HPDE6-E6E7 (cell line): ENCODE measurements around the gene AP2A1.

Experiments used
- DNase-seq: peaks from one replicate; pipeline ENCODE4 v3.0.0; 2011; ENCODE audit warnings: missing footprints; ENCODE audit errors: extremely low spot score

AP2A1 gene

DNA sequence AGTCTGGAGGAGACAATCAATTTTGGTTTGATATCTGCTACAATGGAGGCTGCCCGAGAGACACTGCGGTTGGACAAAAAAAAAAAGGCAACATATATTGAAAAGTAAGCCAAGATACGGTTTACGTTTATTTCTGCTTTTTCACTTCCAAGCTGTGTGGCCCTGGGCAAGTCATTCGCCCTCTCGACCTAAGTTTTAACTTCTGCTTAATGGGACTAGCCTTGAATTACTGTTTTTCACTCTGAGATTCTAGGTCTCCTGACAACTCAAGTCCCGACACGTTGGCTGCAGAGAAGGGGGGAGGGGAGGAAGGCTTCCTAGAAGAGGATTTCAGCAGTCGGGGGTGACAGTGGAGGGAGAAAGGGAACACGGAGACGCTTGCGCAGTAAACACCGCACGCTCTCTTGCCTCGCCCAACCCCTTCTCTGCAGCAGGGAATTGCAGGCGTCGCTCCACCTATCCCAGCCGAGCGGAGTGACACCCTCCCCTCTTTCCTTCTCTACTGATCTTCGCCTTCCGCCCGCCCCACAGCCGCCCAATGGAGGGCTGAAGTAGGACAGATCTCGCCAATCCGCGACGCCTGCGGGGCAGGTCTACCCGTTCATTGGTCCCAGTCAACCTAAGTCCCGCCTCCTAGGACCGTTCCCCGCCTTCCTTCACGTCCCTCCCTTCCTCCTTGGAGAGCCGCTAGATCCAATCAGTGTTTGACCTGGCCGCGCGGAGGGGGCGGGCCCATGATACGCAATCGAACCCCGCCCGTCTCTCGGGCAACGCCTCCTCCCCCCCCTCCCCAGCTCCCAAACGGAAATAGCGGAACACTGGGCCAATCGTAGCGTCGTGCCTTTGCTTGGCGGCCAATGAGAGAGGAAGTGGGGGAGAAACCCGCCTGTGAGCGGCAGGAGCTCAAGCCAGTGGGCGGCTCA lies 533 bp upstream of the AP2A1 start:
- peak; percentile 100 for DNase-seq

DNA sequence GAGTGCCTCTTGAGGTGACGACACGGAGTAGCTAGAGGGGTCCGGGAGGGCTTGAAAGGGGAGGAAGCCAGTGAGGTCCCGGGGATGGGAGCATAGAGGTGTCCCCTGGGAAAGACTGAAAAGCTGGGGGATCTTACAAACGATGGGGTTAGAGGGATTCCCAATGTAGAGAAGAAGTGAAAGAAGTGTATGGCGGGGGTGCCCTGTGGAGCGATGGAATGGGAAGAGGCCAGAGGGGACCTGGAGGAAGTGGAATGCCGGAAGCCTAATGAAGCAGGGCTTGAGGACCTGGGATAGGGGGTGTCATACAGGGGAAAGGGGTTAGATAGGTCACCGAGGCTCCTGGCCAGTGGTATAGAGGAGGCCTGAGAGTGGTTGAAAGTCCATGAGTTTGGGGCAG lies 580 bp downstream of the AP2A1 start:
- DNase-seq = no peak

DNA sequence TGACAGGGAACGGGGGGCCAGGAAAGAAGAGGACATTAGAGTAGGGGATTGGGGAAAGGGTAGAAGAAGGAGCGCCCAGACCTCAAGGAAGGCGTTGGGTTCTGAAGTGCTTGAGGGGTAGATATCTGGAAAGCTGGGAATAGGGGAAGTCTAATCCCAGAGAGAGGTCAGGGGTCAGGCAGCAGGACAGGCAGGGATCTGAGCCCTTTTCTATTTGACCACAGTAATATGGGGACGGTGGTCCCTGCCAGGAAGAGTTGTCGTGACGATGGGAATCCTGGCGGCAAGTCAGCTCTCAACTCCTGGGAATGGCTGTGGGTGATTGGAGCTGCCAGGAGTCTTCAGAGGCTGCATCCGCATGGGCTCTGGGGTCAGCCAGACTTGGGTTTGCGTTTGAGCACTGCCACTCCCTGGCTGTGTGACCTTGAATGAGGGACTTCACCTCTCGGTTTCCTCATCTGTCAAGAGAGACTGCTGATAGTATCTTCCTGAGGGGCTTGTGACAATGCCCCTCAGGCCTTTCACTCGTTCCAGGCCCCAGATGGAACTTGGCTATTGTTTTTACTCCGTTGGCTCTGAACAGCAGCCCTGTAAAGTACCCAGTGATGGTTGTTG lies 1.3 kb downstream of the AP2A1 start:
- DNase-seq = no peak

DNA sequence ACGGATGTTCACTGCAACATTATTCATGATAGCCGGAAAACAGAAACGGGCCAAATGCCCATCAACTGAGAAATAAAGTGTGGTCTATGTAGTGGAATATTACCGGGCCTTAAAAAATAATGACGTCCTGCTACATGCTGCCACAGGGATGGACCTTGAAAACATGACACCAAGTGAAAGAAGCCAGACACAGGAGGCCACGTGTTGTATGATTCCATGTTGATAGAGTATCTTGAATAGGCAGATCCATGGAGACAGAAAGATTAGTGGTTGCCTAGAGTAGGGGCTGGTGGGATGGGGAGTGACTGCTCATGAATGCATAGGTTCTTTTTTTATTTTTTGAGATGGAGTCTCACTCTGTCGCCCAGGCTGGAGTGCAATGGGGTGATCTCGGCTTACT lies 3.7 kb downstream of the AP2A1 start:
- DNase-seq = no peak

DNA sequence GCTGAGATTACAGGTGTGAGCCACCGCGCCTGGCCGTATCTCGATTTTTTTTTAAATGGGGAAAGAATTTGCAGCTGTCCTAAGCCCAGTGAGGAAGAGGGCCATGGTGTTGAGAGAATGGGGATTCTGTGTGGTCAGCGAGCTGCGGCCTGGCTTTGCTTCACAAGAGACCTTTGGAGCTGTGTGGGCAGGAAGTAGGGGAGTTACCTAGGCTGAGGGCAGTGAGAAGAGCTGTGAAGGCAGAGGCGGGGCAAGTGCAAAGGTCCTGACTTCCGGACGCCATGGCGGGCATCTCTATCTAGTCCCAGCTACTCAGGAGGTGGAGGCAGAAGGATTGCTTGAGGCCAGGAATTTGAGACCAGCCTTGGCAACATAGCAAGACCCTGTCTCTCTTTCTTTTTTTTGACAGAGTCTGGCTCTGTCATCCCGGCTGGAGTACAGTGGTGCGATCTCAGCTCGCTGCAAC lies 4.9 kb downstream of the AP2A1 start:
- DNase-seq = no peak

DNA sequence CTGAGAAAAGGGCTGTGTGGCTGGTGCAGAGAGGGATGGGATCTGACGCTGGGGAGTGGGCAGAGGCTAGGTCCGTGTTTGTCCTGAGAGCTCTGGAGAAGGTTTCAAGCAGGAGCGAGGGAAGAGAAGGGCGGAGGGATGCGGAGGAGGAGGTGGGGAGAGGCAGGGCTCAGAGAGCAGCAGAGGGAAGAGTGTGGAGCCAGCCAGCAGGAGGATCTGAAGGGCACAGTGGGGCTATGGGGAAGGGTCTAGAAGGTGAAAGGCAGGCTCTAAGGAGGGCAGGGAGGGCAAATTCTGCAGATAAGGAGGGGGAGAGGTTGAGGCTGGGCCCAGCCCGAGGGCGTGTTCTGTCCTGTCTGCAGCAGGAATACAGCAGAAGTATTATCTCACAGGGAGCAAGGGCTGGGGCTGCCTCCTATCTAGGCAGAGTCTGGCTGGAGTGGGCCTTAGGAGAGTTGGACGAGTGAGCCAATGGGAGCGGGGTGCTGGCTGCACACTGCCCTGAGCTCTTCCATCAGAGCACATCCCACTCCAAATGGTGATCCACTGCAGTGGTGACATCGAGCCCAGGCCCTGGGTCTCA lies 6.1 kb downstream of the AP2A1 start:
- no peak for DNase-seq

DNA sequence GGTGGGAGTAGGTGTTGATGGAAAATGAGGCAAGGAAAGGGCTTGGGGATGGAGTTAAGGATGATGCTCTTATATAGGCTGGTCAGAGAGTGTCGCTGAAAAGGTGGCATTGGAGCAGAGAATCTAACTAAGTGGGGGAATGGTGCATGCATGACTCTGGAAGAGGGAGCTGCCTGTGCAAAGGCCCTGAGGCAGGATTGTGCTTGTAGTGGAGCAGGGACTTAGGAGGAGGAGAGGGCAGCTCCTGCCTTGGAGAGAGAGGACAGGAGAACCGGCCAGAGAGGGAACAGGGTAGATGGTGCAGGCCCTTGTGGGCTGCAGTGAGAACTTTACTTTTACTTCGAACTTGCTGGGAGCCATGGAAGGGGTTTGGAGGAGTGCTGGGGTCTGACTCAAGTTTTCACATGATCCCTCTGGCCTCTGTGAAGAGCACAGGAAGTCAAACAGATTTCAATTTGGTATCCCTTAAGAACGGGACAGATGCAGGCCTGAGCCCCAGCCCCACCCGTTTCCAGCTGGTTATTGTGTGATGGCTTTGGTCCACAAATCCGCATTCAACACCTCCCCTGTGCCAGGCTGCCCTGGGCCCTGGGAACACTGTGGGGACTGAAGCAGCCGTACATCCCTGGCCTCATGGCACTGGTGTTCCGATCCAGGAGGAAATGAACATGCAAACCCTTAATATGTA lies 7.0 kb downstream of the AP2A1 start:
- no peak for DNase-seq

DNA sequence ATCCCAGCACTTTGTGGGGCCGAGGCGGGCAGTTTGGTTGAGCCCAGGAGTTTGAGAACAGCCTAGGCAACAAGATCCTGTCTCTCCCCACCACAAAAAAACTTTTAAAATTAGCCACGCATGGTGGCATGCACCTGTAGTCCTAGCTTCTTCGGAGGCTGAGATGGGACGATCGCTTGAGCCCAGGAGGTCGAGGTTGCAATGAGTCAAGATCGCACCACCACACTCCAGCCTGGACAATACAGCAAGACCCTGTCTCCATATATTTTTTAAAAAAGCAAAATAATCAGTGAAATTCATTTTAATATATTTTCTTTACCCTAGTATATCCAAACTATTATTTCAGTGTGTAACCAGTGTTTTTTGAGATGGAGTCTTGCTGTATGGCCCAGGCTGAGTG lies 8.2 kb downstream of the AP2A1 start:
- DNase-seq = no peak

DNA sequence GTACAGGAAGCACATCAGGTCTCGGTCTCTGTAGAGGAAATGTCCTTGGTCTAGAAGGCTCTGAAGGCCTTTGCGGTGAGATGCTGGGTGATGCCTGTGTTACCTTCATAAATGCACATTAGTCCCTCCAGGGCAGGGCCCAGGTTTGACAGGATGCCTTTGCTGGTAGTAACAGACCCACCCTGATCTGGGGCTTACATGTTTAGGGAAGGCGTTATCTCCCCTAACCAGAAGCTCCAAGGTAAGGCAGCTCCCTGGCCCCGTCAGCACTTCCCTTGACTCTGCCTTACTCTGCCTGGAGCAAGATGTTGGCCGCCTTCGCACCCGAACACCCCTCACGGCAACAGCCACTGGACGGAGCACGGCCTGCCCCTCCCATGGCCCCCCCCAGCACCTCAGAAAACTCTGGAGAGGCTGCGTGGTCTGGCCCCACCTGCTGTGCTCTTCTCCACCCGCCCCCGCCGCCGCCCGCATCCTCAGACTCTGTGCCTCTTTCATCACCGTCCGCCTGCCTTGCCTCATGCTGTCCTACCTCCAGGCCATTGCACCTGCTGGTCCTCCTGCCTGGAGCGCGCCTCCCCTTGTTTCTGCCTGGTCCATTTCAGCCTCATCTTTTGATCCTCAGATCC lies 9.1 kb downstream of the AP2A1 start:
- no peak for DNase-seq

DNA sequence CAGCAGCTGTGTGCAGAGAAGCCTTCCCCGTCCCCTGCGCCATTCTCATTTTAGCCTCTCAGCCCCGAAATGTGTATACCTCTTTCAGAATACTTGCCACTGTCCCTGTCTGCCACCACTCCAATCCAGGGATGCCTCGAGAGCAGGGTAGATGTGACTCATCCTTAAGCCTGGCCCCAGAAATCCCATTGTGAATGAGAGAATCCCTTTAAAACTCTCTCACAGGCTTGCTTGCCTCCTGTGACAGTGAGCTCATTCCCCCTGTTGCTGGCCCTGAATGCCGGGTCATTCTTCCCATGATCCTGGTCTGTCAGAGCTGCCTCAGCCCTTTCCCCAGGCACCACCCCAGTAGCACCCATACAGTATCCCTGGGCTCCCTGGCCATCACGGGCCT lies 9.6 kb downstream of the AP2A1 start:
- DNase-seq = no peak

DNA sequence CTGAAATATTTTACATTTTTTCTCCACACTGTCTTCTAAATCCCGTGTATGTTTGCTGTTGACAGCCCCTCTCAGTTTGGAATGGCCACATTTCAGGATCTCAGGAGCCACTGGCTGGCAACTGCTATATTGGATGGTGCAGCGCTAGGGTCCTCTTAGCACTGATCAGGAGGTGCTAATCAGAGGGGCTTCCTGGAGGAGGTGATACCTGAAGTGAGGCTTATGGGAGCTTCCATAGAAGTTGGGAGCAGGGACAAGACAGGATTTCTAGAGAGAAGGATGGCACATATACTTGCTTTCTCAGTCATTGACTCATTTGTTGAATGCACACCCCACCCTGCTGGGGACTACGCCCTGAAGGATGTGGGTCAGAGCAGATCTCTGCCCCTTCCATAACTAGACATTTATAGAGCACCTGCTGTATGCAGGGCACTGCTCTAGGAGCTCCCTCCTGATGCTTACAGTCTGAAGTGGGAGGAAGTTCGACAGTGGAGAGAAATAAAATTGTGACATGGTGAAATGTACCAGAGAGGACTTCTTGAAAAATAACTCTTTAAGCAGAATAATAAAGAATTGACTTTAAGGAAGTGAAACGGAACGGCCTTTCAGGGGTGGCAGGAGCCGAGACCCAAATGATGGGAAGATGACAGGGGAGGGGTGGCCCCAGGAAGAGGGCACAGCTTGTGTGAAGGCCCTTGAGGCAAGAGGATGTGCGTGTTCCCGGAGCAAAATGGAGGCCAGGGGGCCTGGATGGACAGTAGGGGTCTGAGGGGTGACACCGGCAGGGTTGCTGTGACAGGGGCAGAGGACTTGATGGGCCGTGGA lies 13.1 kb downstream of the AP2A1 start:
- DNase-seq = no peak

DNA sequence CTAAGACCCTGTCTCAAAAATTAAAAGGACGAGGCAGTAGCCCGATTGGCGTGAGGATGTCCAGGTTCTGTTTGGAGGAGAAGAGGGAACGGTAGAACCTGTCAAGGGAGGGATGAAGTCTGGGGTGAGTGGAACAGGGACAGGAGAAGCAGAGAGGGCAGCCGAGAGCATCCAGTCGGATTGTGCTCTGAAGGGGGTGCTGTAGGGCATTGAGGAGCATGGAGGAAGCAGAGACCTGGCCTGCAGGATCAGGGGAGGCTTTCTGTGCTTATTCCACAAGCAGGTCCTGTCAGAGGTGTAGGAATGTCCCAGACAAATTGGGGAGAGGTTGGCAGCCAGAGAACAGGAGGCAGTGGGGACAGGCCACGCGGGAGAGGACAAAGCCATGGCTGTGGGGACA lies 14.1 kb downstream of the AP2A1 start:
- no peak for DNase-seq

DNA sequence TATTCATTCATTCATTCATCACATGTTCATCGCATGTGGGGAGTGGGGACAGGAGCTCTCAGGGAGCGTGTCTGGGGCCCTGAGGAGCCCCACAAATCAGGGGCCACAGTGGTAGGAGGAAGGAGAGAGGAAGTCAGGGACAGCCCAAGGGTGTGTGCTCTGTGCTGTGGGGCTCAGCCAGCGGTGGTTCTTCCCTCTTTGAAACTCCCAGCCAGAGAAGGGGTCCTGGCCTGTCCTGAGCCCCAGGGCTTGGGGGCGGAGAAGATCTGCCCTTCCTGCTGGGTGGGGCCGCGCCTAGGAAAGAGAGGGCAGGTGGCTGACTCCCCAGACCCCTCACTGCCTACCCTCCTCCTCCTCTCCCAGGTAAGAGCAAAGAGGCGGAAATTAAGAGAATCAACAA lies 14.6 kb downstream of the AP2A1 start:
- DNase-seq = no peak

DNA sequence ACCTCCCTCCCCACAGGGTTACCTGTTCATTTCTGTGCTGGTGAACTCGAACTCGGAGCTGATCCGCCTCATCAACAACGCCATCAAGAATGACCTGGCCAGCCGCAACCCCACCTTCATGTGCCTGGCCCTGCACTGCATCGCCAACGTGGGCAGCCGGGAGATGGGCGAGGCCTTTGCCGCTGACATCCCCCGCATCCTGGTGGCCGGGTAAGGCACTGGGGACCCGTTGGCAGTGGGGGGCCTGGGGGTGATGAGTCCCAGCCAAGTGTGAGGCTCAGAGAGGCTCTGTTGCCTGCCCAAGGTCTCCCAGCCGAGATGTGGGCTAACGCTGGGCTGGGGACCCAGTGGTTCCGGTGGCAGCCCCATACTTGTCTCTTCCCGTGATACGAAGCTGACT lies 15.7 kb downstream of the AP2A1 start:
- DNase-seq = no peak

DNA sequence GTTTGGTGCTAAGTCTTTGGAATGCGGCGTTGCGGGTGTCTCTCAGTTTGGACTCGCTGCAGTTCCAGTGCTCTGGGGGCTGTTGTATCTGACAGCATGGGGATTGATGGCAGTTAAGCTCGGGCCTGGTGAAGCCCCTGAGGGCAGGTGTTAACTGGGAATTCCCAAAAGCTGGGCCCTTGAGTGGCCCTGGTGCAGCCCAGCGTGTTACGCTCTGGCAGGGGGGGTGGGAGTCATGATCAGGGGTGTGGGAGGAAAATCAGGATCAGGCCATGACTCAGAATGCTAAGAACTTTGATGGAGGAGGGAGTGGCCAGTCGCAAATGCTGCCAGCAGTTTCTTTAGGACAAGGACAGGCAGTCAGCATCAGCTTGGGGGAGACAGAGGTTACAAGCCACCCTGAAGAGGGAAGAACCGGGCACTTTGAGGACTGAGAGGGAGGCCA lies 19.6 kb downstream of the AP2A1 start:
- DNase-seq = no peak

DNA sequence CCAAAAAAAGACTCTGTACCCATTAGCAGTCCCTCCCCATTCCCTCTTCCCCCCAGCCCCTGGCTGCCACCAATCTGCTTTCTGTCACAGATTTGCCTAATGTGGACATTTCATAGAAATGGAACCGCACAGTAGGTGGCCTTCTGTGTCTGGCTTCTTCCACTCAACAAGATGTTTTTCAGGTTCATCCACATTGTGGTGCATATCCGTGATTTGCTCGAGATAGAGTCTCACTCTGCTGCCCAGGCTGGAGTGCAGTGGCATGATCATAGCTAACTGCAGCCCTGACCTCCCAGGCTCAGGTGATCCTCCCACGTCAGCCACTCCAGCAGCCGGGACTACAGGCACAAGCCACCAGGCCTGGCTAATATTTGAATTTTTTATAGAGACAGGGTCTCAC lies 20.9 kb downstream of the AP2A1 start:
- no peak for DNase-seq

DNA sequence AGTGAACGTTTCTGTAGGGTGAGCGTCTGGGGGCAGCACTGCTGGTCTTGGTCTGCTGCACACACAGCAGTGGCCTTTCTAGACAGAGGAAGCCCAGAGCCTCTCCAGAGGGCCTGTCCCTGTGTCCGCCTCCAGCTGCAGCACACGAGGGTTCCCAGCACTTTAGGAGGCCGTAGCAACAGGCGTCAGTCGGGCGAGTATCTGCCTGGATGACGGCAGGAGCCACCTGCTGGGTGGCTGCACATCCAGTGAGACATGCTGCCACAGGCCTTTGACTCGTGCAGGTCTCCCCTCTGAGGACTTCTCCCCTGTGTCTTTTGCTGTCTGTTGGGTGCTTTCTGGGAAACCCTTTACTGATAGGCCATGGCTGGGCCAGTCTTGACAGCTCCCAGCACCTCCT lies 22.1 kb downstream of the AP2A1 start:
- DNase-seq = no peak

DNA sequence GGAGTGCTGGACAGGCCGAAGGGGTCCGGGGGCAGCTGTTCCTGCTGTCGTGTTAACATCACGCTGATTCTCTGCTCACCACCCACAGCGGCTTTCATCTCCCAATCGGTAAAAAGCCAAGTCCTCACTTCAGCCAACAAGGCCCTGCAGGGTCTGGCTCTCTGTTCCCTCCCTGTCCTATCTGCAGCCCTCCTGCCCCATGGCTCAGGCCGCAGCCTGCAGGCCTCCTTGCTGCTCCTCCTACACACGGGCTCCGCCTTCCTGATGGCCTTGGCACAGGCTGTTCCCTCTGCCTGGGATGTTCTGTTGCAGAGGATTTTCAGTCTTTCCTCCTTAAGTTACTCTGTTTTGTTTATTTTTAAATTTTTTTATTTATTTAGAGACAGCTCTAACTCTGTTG lies 24.1 kb downstream of the AP2A1 start:
- no peak for DNase-seq

DNA sequence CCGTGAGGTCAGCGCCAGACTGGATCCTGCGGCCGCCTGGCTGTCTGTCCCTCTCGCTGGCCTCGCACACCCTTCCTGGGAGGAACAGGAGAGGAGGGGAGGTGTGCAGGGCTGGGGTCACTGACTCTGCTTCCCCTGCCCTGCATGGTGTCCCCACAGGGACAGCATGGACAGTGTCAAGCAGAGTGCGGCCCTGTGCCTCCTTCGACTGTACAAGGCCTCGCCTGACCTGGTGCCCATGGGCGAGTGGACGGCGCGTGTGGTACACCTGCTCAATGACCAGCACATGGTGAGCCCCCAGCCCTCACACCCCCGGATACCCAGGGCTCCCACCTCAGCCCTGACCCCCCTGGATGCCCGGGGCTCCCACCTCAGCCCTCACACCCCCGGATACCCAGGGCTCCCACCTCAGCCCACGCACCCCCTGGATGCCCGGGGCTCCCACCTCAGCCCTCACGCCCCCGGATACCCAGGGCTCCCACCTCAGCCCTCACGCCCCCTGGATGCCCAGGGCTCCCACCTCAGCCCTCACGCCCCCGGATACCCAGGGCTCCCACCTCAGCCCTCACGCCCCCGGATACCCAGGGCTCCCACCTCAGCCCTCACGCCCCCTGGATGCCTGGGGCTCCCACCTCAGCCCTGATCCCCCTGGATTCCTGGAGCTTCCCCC lies 25.1 kb downstream of the AP2A1 start:
- no peak for DNase-seq

DNA sequence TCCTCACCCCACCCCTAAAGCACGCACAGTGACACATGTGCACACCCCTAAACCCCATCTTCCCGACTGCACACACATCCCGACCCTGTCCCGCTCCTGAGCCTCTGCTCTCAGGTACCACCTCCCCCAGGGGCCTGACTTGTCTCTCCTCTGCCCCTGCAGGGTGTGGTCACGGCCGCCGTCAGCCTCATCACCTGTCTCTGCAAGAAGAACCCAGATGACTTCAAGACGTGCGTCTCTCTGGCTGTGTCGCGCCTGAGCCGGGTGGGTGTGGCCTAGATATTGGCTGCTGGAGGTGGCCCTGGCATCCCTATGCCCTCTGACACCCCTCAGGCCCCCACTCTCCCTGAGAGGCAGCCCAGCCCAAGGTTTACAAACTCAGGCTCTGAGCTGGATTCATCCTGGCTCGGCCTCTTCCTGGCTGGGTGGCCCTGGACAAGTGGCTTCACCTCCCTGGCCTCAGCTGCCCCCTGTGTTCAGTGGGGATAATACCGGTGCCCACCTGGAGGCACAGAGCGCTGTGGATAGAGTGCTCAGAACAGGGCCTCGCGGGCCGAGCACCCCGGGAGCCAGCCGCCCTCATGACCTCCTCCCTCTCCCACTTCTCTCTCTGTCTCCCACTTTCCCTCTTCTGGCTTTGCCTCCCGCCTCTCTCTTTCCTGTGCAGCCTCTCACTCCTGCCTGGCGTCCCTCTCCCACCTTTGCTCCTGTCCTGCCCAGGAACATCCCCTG lies 26.2 kb downstream of the AP2A1 start:
- DNase-seq = no peak
